NT2/D1 (cell line): ENCODE results near the gene CCDC152.

Experiments
- DNase-seq: peaks from one replicate; pipeline ENCODE4 v3.0.0-alpha.2; 2011; ENCODE audit warnings: low read depth, low spot score
- H3K27me3 ChIP-seq: 2 replicates; pipeline ENCODE4 v1.6.0; 2011; ENCODE audit warnings: mild to moderate bottlenecking; ENCODE audit not compliant: insufficient read length, insufficient read depth
- H3K36me3 ChIP-seq: 2 replicates; pipeline ENCODE4 v1.6.1; 2011; ENCODE audit warnings: mild to moderate bottlenecking, low read length, mixed read lengths; ENCODE audit not compliant: insufficient read depth, insufficient read length
- H3K4me1 ChIP-seq: 2 replicates; pipeline ENCODE4 v1.5.1; 2011; ENCODE audit not compliant: insufficient read depth, insufficient read length
- H3K4me3 ChIP-seq: 2 replicates; pipeline ENCODE4 v1.5.1; 2011; ENCODE audit warnings: low read depth; ENCODE audit not compliant: insufficient read length
- H3K9ac ChIP-seq: 2 replicates; pipeline ENCODE4 v1.6.0; 2011; ENCODE audit warnings: low read depth; ENCODE audit not compliant: insufficient read length
- H3K9me3 ChIP-seq: 2 replicates; pipeline ENCODE4 v1.5.1; 2011; ENCODE audit warnings: mild to moderate bottlenecking, low read length; ENCODE audit not compliant: insufficient read depth
- SUZ12 ChIP-seq: IDR thresholded peaks from 2 replicates; pipeline ENCODE4 v1.6.1; 2011; ENCODE audit not compliant: insufficient read length, insufficient read depth; ENCODE audit errors: extremely low read depth
- YY1 ChIP-seq: IDR thresholded peaks from 2 replicates; pipeline ENCODE4 v1.6.1; 2011; ENCODE audit not compliant: insufficient read length, insufficient read depth
- ZNF274 ChIP-seq: IDR thresholded peaks from 2 replicates; pipeline ENCODE4 v1.6.1; 2011; ENCODE audit warnings: mild to moderate bottlenecking, low read depth, low read length

CCDC152 gene

GRCh38 chr5:42806701-42807262 lies 50.2 kb downstream of the CCDC152 start:
- no peak for TF ChIP-seq ZNF274
- DNase-seq = no peak
- no peak overlapping the region for H3K9ac ChIP-seq
- no peaks in the 10 kb centered on the region for H3K27me3 ChIP-seq
- H3K36me3 ChIP-seq = no peaks in the 10 kb centered on the region
- no peak overlapping the region for H3K4me3 ChIP-seq
- no peaks in the 10 kb centered on the region for H3K9me3 ChIP-seq
- H3K4me1 ChIP-seq = no peaks in the 10 kb centered on the region

DNA sequence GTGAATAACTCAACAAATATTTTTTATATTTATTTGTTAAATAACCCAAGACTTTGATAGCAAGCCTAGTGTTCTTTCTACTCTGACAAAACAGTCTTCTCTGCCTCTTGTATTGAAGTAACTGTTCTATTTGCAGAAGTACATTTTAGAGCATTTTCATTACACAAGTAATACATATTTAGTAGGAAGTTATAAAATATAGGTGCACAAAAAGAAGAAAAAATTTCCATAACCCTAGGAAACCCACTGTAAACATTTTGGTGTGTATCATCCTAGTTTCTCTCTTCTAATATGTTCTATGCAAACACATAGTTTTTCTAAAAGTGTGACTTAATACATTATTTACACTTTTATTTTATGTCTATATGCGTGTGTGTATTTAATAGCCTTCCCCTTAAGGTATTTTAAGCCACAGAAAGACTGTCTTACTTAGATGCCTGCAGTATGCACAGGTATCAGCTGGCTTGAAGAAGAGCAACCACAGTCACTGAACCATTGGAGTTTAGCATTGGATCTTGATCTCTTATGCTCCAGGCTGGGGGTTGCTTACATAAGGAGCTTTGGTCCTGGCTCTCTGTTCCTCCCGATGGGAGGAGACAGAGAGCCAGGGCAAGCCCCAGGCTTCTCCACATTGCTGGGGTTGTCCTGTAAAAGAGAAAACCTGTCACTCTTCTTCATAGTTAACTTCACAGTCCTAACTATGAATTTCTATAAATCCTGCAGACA lies 51.3 kb downstream of the CCDC152 start:
- no peak for DNase-seq
- Histone ChIP-seq H3K9me3 (no peaks in the 10 kb centered on the region), H3K4me1 (no peaks in the 10 kb centered on the region), H3K36me3 (no peaks in the 10 kb centered on the region), H3K27me3 (no peaks in the 10 kb centered on the region), H3K9ac (no peak overlapping the region), H3K4me3 (no peak overlapping the region)
- no peak for TF ChIP-seq SUZ12
- TF ChIP-seq YY1 = no peak
- TF ChIP-seq ZNF274 = no peak

DNA sequence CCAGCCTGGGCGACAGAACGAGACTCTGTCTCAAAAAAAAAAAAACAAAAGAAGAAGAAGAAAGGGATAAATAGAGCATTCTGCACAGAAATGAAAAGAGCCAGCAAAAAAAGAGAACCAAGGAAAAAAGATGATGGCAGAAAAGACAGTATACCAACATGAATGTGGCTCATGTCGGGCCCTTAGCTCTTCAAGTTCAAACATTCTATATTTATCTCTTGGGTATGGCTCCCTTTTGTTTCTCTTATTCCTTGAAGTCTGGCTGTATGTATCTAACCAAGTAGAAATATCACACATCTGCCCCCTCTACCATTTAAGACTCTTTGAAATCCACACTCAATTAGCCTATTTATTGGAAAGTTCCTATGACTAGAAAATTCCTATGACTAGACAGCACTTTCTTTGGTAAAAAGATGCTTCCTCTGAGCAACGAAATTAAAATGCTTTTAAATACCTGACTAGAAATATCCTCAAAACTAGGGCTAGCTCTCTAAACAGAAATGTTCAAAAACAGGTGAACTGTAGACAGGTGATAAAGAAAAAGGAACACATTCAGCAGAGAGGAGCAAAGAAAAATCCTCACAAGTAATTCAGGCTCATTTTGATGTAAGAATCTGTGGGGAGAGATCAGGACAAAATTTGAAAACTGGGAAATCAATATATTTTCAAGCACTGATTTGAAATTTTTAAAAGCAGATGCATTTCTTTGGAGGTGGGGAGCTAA lies 52.4 kb downstream of the CCDC152 start:
- no peak overlapping the region for H3K4me3 ChIP-seq
- H3K9ac ChIP-seq = no peak overlapping the region

GRCh38 chr5:42810834-42811590 lies 54.4 kb downstream of the CCDC152 start:
- TF ChIP-seq YY1 = no peak
- TF ChIP-seq SUZ12 = no peak
- no peak for TF ChIP-seq ZNF274
- Histone ChIP-seq H3K27me3 (no peaks in the 10 kb centered on the region), H3K9me3 (no peaks in the 10 kb centered on the region), H3K4me1 (no peaks in the 10 kb centered on the region), H3K4me3 (peak overlapping the region; percentile 25), H3K36me3 (no peaks in the 10 kb centered on the region), H3K9ac (no peak overlapping the region)
- DNase-seq = no peak

More for the DNA sequence above, 52.4 kb downstream of the CCDC152 start:
- no peaks in the 10 kb centered on the region for H3K4me1 ChIP-seq
- TF ChIP-seq YY1 (no peak), ZNF274 (no peak), SUZ12 (no peak)
- no peaks in the 10 kb centered on the region for H3K9me3 ChIP-seq
- H3K27me3 ChIP-seq = no peaks in the 10 kb centered on the region
- no peak for DNase-seq
- no peaks in the 10 kb centered on the region for H3K36me3 ChIP-seq

GRCh38 chr5:42811591-42812446 lies 55.2 kb downstream of the CCDC152 start, which contains the start of gene SELENOP:
SELENOP (minus strand) TSS chr5:42811892; CDS start chr5:42808353, 3,539 bp downstream.
- DNase-seq = peak; percentile 36
- H3K36me3 ChIP-seq = no peaks in the 10 kb centered on the region
- H3K27me3 ChIP-seq = no peaks in the 10 kb centered on the region
- peak within 1 kb of the TSS; percentile 25 for H3K4me3 ChIP-seq
- no peak within 1 kb of the TSS for H3K9ac ChIP-seq
- TF ChIP-seq ZNF274 (no peak), YY1 (no peak), SUZ12 (no peak)
- H3K4me1 ChIP-seq = no peaks in the 10 kb centered on the region
- no peaks in the 10 kb centered on the region for H3K9me3 ChIP-seq

- Histone ChIP-seq H3K9ac (no peak overlapping the region), H3K4me1 (no peaks in the 10 kb centered on the region), H3K4me3 (no peak overlapping the region), H3K9me3 (no peaks in the 10 kb centered on the region), H3K36me3 (no peaks in the 10 kb centered on the region), H3K27me3 (no peaks in the 10 kb centered on the region)
- no peak for DNase-seq
- TF ChIP-seq ZNF274 (no peak), YY1 (no peak), SUZ12 (no peak)
These were observed 56.0 kb downstream of the CCDC152 start for GRCh38 chr5:42812620-42813019.
